IPS-20b (cell line): ENCODE results near the gene KLHL20.
"Not testable (repeated sequence)": the region's sequence is repeated elsewhere in the genome, so short reads cannot be mapped to it uniquely, and the experiment has no call there.

Source experiments
- H3K27ac ChIP-seq: one replicate; pipeline ENCODE4 v1.5.1; 2013; ENCODE audit warnings: low read length
- H3K27me3 ChIP-seq: 2 replicates; pipeline ENCODE4 v1.6.1; 2013; ENCODE audit warnings: mild to moderate bottlenecking, low read length, inconsistent platforms; ENCODE audit not compliant: insufficient read depth
- H3K36me3 ChIP-seq: 2 replicates; pipeline ENCODE4 v1.6.1; 2013; ENCODE audit warnings: low read depth, mild to moderate bottlenecking, inconsistent platforms, low read length, moderate library complexity; ENCODE audit not compliant: insufficient read depth
- H3K4me1 ChIP-seq: 2 replicates; pipeline ENCODE4 v1.6.1; 2013; ENCODE audit warnings: mild to moderate bottlenecking, control low read depth, inconsistent platforms, low read length, moderate library complexity; ENCODE audit not compliant: insufficient read depth
- H3K4me3 ChIP-seq: 2 replicates; pipeline ENCODE4 v1.5.1; 2013; ENCODE audit warnings: mild to moderate bottlenecking, low read length, inconsistent platforms
- H3K9ac ChIP-seq: 2 replicates; pipeline ENCODE4 v1.6.1; 2013; ENCODE audit warnings: low read depth, mild to moderate bottlenecking, inconsistent platforms, low read length, moderate library complexity
- H3K9me3 ChIP-seq: 2 replicates; pipeline ENCODE4 v1.6.1; 2013; ENCODE audit warnings: mild to moderate bottlenecking, low read depth, low read length, inconsistent platforms; ENCODE audit not compliant: insufficient read depth

KLHL20 gene

GRCh38 chr1:173798078-173798477 is 83.3 kb downstream of the KLHL20 start:
- no peak overlapping the region for H3K9ac ChIP-seq
- no peaks in the 10 kb centered on the region for H3K4me1 ChIP-seq
- H3K27ac ChIP-seq: no peak overlapping the region
- peaks cover 47% of the 10 kb centered on the region for H3K36me3 ChIP-seq
- H3K9me3 ChIP-seq: no peaks in the 10 kb centered on the region
- H3K27me3 ChIP-seq: no peaks in the 10 kb centered on the region
- H3K4me3 ChIP-seq: no peak overlapping the region

DNA sequence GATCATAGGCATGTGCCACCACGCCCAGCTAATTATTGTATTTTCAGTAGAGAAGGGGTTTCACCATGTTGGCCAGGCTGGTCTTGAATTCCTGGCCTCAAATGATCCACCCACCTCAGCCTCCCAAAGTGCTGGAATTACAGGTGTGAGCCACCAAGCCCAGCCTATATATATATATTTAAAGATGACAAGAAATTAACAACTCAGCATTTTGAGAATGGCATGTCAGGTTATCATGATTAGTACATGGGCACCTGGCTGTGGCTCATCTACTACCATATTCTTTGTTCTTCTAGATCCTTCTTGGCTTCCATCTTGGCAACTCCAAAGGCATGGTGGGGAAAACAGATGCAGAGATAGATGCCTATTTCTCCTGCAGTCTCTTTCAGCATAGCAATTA is 85.2 kb downstream of the KLHL20 start:
- H3K27me3 ChIP-seq, H3K4me1 ChIP-seq, H3K9ac ChIP-seq, H3K27ac ChIP-seq, H3K4me3 ChIP-seq, H3K9me3 ChIP-seq: not testable (repeated sequence)
- H3K36me3 ChIP-seq: peaks cover 62% of the 10 kb centered on the region

GRCh38 chr1:173802961-173803360 is 88.2 kb downstream of the KLHL20 start:
- Histone ChIP-seq H3K27ac (no peak overlapping the region), H3K9me3 (no peaks in the 10 kb centered on the region), H3K4me3 (no peak overlapping the region), H3K4me1 (no peaks in the 10 kb centered on the region), H3K27me3 (no peaks in the 10 kb centered on the region), H3K9ac (no peak overlapping the region), H3K36me3 (peaks cover 82% of the 10 kb centered on the region)

- H3K4me3 ChIP-seq, H3K4me1 ChIP-seq, H3K9me3 ChIP-seq, H3K27me3 ChIP-seq, H3K9ac ChIP-seq, H3K27ac ChIP-seq: not testable (repeated sequence)
- peaks cover 26% of the 10 kb centered on the region for H3K36me3 ChIP-seq
Measured at GRCh38 chr1:173813654-173814053, 98.9 kb downstream of the KLHL20 start.

DNA sequence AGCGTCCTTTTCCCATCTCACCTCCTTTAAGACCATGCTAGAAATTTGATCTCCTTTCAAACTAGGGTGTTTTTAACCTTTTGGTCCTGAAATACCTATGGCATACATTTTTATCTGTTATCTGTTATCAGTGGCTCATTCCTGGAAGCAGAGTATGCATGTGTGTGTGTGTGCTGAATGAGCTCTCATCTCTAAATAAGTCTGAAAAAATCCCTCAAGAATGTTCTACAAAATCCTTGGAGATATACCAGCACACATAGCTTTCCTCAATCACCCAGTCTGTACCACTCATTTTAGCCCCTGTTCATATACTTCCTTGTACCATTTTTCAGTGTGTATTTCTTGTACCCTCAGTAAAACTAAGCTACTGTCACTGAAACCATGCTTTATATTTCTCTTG is 103.7 kb downstream of the KLHL20 start:
- Histone ChIP-seq H3K4me3 (no peak overlapping the region), H3K4me1 (peaks cover 3% of the 10 kb centered on the region; the same call in 1 of the 2 replicates), H3K9me3 (no peaks in the 10 kb centered on the region), H3K9ac (no peak overlapping the region), H3K27ac (no peak overlapping the region), H3K36me3 (peaks cover 28% of the 10 kb centered on the region), H3K27me3 (no peaks in the 10 kb centered on the region)

GRCh38 chr1:173821680-173822079 is 106.9 kb downstream of the KLHL20 start:
- Histone ChIP-seq H3K36me3 (peaks cover 28% of the 10 kb centered on the region), H3K9me3 (no peaks in the 10 kb centered on the region), H3K9ac (no peak overlapping the region), H3K4me3 (no peak overlapping the region), H3K4me1 (peaks cover 3% of the 10 kb centered on the region; the same call in 1 of the 2 replicates), H3K27ac (no peak overlapping the region), H3K27me3 (no peaks in the 10 kb centered on the region)

- Histone ChIP-seq H3K9me3 (no peaks in the 10 kb centered on the region), H3K9ac (peak overlapping the region; percentile 91), H3K36me3 (peaks cover 29% of the 10 kb centered on the region), H3K4me3 (peak overlapping the region; percentile 99), H3K27ac (peak overlapping the region; percentile 59), H3K27me3 (no peaks in the 10 kb centered on the region), H3K4me1 (peaks cover 3% of the 10 kb centered on the region; the same call in 1 of the 2 replicates)
Measured at GRCh38 chr1:173823781-173824314, 109.1 kb downstream of the KLHL20 start.

DNA sequence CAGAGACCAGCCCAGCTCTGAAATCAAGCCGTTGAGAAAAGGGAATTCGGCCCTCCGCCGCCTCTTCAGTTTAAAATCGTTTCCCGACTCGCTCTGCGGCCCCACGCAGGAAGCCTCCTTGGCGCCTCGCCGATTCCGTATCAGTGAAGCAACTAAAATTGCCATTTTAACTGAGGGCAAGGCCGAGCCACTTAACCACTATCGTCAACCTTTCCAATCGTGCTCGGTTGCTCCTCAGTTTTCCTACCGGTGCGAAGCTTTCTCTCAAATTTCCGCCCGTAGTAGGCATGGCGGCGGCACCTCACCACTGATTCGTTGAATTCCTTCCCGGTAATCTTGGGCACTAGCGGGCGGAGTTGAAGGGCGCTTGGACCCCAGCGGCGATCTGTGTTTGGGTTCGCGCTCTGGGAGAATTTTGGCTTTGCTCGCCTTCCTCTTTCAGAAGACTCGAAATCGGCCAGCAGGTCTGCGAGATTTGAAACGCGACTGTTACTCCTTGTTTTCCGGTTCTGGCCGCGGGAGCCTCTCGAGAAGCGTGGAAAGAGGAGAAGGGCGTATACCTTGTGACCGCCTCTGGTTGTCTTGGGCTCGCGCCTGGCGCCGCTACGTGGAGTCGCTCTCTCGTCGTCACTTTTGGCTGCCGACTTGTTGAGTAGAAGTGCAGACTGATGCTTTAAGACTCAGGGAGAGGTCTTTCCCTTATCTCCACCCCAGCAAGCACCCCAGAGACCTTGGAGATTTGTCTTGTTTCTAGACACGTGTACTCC is 109.7 kb downstream of the KLHL20 start, which contains the start of the genes CENPL and DARS2:
TSS of gene CENPL (minus strand) at position 569 of the 767 bp plus-strand sequence. CDS start 13,584 bp downstream, outside the sequence.
TSS of gene DARS2 (plus strand) at position 359 of the 767 bp plus-strand sequence. CDS start 557 bp downstream, outside the sequence.
- H3K9ac ChIP-seq: peak within 1 kb of the TSS; percentile 91
- no peaks in the 10 kb centered on the region for H3K9me3 ChIP-seq
- peaks cover 3% of the 10 kb centered on the region; the same call in 1 of the 2 replicates for H3K4me1 ChIP-seq
- no peaks in the 10 kb centered on the region for H3K27me3 ChIP-seq
- peak within 1 kb of the TSS; percentile 99 for H3K4me3 ChIP-seq
- H3K27ac ChIP-seq: peak within 1 kb of the TSS; percentile 68
- peaks cover 28% of the 10 kb centered on the region for H3K36me3 ChIP-seq

DNA sequence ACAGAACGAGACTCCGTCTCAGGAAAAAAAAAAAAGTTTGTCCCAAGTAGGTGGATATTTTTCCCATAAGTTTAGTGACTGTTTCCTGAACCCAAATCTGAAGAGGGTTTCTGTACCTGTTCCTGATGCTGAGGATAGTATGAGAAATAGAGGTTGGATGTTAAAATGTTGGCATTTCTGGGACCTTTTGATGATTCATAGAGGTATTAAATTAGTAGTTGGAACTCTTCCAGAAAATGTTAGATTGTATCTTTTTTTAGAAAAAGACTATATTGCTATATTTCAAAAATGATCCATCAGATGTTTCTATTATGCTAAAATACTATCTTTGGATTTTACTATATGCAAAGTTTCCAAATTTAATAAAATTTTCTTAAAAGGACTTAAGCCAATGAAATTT is 112.8 kb downstream of the KLHL20 start:
- H3K9ac ChIP-seq: no peak overlapping the region
- H3K4me1 ChIP-seq: peaks cover 3% of the 10 kb centered on the region; the same call in 1 of the 2 replicates
- peaks cover 34% of the 10 kb centered on the region for H3K36me3 ChIP-seq
- no peak overlapping the region for H3K27ac ChIP-seq
- H3K9me3 ChIP-seq: no peaks in the 10 kb centered on the region
- no peaks in the 10 kb centered on the region for H3K27me3 ChIP-seq
- H3K4me3 ChIP-seq: no peak overlapping the region

GRCh38 chr1:173832748-173833147 is 118.0 kb downstream of the KLHL20 start:
- no peaks in the 10 kb centered on the region for H3K4me1 ChIP-seq
- H3K36me3 ChIP-seq: peaks cover 72% of the 10 kb centered on the region
- no peaks in the 10 kb centered on the region for H3K9me3 ChIP-seq
- no peak overlapping the region for H3K27ac ChIP-seq
- no peaks in the 10 kb centered on the region for H3K27me3 ChIP-seq
- no peak overlapping the region for H3K4me3 ChIP-seq
- no peak overlapping the region for H3K9ac ChIP-seq
